ENCODE measurements around the gene MCF2L.
"Not testable (repeated sequence)": the region's sequence is repeated elsewhere in the genome, so short reads cannot be mapped to it uniquely, and the experiment has no call there.

The MCF2L gene

GRCh38 chr13:113102727-113103126 is 133.7 kb downstream of the MCF2L start:
- DNase-seq: no peak

- DNase-seq: no peak
Observed at GRCh38 chr13:113103646-113104045, 134.6 kb downstream of the MCF2L start.

- no peak for DNase-seq
Observed at GRCh38 chr13:113105032-113105920, 136.3 kb downstream of the MCF2L start, which contains the start of gene F7. Gene F7, plus strand, starts transcription at chr13:113105791. Its CDS starts 51 bp downstream, at chr13:113105842.

GRCh38 chr13:113105921-113106452 is 137.0 kb downstream of the MCF2L start:
- DNase-seq: no peak

- no peak for DNase-seq
Observed at GRCh38 chr13:113106711-113107351, 137.8 kb downstream of the MCF2L start.

- DNase-seq: not testable (repeated sequence)
Observed at GRCh38 chr13:113108521-113108920, 139.5 kb downstream of the MCF2L start.

- DNase-seq: no peak
Observed at GRCh38 chr13:113109151-113110047, 140.4 kb downstream of the MCF2L start.

- DNase-seq: no peak
Observed at GRCh38 chr13:113110048-113110851, 141.2 kb downstream of the MCF2L start.

GRCh38 chr13:113110852-113111315 is 141.9 kb downstream of the MCF2L start:
- DNase-seq: no peak

- not testable (repeated sequence) for DNase-seq
Observed at GRCh38 chr13:113111821-113112220, 142.8 kb downstream of the MCF2L start.

GRCh38 chr13:113112475-113112874 is 143.5 kb downstream of the MCF2L start:
- not testable (repeated sequence) for DNase-seq

GRCh38 chr13:113112893-113113845 is 144.2 kb downstream of the MCF2L start:
- no peak for DNase-seq

- DNase-seq: no peak
Observed at GRCh38 chr13:113113846-113114271, 144.8 kb downstream of the MCF2L start.

- no peak for DNase-seq
Observed at GRCh38 chr13:113114511-113115362, 145.7 kb downstream of the MCF2L start.

- DNase-seq: no peak
Observed at GRCh38 chr13:113115363-113116205, 146.6 kb downstream of the MCF2L start.

GRCh38 chr13:113116206-113116800 is 147.3 kb downstream of the MCF2L start:
- DNase-seq: no peak

GRCh38 chr13:113116871-113117271 is 147.9 kb downstream of the MCF2L start:
- DNase-seq: no peak

GRCh38 chr13:113117335-113117872 is 148.4 kb downstream of the MCF2L start:
- no peak for DNase-seq

All from midbrain (tissue), 1 donor.